HL-60 (cell line): ENCODE measurements around the gene OR10C1.

ENCODE experiments used
- DNase-seq, 2 experiments: peaks; one replicate each; pipeline ENCODE4 v3.0.0-alpha.2; 2010 to 2020; ENCODE audit warnings: low read depth in 1 of 2, low spot score in 1 of 2
- H3K27ac ChIP-seq: fragments of 250-450 bp; sonication (Bioruptor Pico); replicated peaks from 2 replicates; pipeline ENCODE4 v1.5.1; 2020; ENCODE audit warnings: mild to moderate bottlenecking, moderate library complexity
- H3K27me3 ChIP-seq: fragments of 250-450 bp; sonication (Bioruptor Pico); 2 replicates; pipeline ENCODE4 v1.5.1; 2021; ENCODE audit warnings: mild to moderate bottlenecking, moderate library complexity; ENCODE audit not compliant: insufficient read depth, poor library complexity, severe bottlenecking
- H3K4me3 ChIP-seq: replicated peaks from 2 replicates; pipeline ENCODE4 v1.5.1; 2011; ENCODE audit warnings: mild to moderate bottlenecking, control low read depth, low read length; ENCODE audit not compliant: insufficient read depth
- CTCF ChIP-seq: IDR thresholded peaks from one replicate; pipeline ENCODE4 v1.5.1; 2011; ENCODE audit warnings: low read length, control low read depth, inconsistent platforms; ENCODE audit not compliant: insufficient read depth
- GABPA ChIP-seq: IDR thresholded peaks from 2 replicates; pipeline ENCODE4 v1.6.1; 2012; ENCODE audit warnings: low read depth
- POLR2AphosphoS5 ChIP-seq: IDR thresholded peaks from 2 replicates; pipeline ENCODE4 v1.6.1; 2012; ENCODE audit warnings: low read depth
- SPI1 ChIP-seq: IDR thresholded peaks from 2 replicates; pipeline ENCODE4 v1.6.1; 2012; ENCODE audit warnings: low read depth, mild to moderate bottlenecking, borderline replicate concordance
- TF ChIP-seq, protein P1 (sequence below): IDR thresholded peaks from 2 replicates; pipeline ENCODE4 v1.6.1; 2012; ENCODE audit warnings: low read depth; ENCODE audit not compliant: insufficient replicate concordance

The OR10C1 gene

DNA sequence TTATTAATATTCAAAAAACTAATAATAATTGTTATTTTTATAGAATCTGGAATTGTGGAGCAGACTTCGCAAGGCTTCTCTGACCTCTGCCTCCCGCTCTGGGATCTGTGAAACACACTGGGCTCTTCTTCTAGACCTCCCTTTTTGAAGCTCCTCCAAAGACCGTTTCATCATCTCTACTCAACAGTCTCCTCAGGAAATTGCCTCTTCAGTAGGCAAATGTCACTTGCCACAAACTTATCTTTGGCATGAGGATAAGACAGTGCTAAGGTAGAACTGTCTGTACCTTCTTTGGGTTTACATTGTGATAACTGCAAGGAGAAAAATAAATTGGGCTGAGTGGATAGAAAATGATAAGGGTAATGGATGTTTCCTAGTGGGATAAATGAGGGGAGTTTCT, 50.9 kb downstream of the OR10C1 start:
- peak in 1 of 2 experiments; percentile 9 for DNase-seq
- TF ChIP-seq POLR2AphosphoS5 (no peak), SPI1 (no peak), CTCF (no peak), GABPA (no peak)
- TF ChIP-seq, protein P1, sequence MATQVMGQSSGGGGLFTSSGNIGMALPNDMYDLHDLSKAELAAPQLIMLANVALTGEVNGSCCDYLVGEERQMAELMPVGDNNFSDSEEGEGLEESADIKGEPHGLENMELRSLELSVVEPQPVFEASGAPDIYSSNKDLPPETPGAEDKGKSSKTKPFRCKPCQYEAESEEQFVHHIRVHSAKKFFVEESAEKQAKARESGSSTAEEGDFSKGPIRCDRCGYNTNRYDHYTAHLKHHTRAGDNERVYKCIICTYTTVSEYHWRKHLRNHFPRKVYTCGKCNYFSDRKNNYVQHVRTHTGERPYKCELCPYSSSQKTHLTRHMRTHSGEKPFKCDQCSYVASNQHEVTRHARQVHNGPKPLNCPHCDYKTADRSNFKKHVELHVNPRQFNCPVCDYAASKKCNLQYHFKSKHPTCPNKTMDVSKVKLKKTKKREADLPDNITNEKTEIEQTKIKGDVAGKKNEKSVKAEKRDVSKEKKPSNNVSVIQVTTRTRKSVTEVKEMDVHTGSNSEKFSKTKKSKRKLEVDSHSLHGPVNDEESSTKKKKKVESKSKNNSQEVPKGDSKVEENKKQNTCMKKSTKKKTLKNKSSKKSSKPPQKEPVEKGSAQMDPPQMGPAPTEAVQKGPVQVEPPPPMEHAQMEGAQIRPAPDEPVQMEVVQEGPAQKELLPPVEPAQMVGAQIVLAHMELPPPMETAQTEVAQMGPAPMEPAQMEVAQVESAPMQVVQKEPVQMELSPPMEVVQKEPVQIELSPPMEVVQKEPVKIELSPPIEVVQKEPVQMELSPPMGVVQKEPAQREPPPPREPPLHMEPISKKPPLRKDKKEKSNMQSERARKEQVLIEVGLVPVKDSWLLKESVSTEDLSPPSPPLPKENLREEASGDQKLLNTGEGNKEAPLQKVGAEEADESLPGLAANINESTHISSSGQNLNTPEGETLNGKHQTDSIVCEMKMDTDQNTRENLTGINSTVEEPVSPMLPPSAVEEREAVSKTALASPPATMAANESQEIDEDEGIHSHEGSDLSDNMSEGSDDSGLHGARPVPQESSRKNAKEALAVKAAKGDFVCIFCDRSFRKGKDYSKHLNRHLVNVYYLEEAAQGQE: no peak
- H3K27ac ChIP-seq: no peak overlapping the region
- no peak overlapping the region for H3K4me3 ChIP-seq
- H3K27me3 ChIP-seq: no peaks in the 10 kb centered on the region

DNA sequence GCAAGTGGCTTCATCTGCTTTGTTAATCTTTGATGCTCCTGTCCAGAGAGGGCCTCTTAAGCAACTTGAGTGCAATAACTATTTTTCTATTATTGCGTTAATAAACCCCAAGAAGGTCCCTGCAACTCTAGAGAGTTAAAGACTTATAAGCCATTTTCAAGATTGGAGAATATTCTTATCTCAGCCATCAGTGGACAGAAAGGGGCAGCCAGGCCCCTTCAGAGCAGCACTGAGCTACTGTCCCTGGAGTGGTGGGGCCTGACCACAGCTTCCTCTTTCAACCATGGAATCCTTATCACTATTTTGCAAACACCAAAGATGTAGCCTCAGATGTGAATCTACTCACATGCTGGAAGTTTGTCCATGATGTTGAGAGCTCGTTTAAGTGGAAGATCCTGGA, 51.4 kb downstream of the OR10C1 start:
- peak; percentile 5 to 60 for DNase-seq
- no peak overlapping the region for H3K4me3 ChIP-seq
- H3K27ac ChIP-seq: no peak overlapping the region
- H3K27me3 ChIP-seq: no peaks in the 10 kb centered on the region
- peak; percentile 35; the same call in 1 of the 2 replicates for TF ChIP-seq SPI1
- TF ChIP-seq, protein P1: no peak
- TF ChIP-seq POLR2AphosphoS5: peak; percentile 52; the same call in 1 of the 2 replicates
- TF ChIP-seq CTCF: no peak
